Ishikawa (cell line): ENCODE results near the gene AMMECR1.

Experiments
- EP300 ChIP-seq: IDR thresholded peaks from 2 replicates; pipeline ENCODE4 v1.6.1; 2012; ENCODE audit warnings: borderline replicate concordance
- FOXM1 ChIP-seq: IDR thresholded peaks from 2 replicates; pipeline ENCODE4 v1.6.1; 2012; ENCODE audit warnings: low read depth, borderline replicate concordance

DNA sequence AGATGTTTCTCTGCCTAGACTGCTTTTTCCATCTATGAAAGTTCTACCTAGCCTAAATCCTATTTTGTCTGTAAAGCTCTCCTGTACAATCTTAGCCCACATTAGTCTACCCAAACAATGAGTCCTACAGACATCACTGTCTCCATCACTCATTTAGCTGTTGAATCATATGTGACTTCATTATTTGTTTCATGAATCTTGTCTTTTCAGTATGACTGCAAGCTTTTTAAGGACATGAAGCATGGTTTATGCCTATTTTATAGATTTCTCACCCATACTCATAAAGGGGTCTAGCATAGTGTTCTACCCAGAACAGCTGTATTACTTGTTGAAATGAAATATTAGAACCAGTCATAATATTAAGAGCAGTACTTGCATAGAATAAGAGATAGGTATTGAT lies 13.0 kb downstream of the AMMECR1 start:
- TF ChIP-seq FOXM1 (no peak), EP300 (no peak)
